Measurements from ENCODE around the gene CHST3. TPM values are rescaled to one million over a fixed set of nuclear protein-coding genes. Genes with fewer than 3 reads are reported as not detected.

Gene CHST3
- total RNA-seq, 1 donor from 2014 or later, result 41.4 TPM

- no peak for DNase-seq (ENCODE audit: low spot score in 2 of 2)
- intact Hi-C loops (cut with DNase I), result no loop called here
- Histone ChIP-seq H3K36me3 (no peaks in the 10 kb centered on the region), H3K4me3 (no peak overlapping the region), H3K27ac (no peak overlapping the region), H3K27me3 (no peaks in the 10 kb centered on the region), H3K9me3 (no peaks in the 10 kb centered on the region), H3K4me1 (no peaks in the 10 kb centered on the region)
- TF ChIP-seq CTCF (IDR thresholded peaks at IDR 0.05), result no peak
Measured at GRCh38 chr10:72037266-72037665, 73.1 kb downstream of the CHST3 start.

GRCh38 chr10:72037811-72038210 lies 73.6 kb downstream of the CHST3 start:
- TF ChIP-seq CTCF (IDR thresholded peaks at IDR 0.05), result no peak
- Histone ChIP-seq H3K4me3 (no peak overlapping the region), H3K4me1 (no peaks in the 10 kb centered on the region), H3K27me3 (no peaks in the 10 kb centered on the region), H3K36me3 (no peaks in the 10 kb centered on the region), H3K27ac (no peak overlapping the region), H3K9me3 (no peaks in the 10 kb centered on the region)
- intact Hi-C loops (cut with DNase I), result loop anchor here (2.0 kb wide), 1 partner anchor 13 kb away; no protein-coding TSS in a partner anchor
- no peak for DNase-seq (ENCODE audit: low spot score in 2 of 2)

- Histone ChIP-seq H3K4me1 (no peaks in the 10 kb centered on the region), H3K27me3 (no peaks in the 10 kb centered on the region), H3K36me3 (no peaks in the 10 kb centered on the region), H3K4me3 (no peak overlapping the region), H3K27ac (no peak overlapping the region), H3K9me3 (no peaks in the 10 kb centered on the region)
- TF ChIP-seq CTCF (IDR thresholded peaks at IDR 0.05), result no peak
- intact Hi-C loops (cut with DNase I), result loop anchor here (2.0 kb wide), 1 partner anchor 14 kb away; no protein-coding TSS in a partner anchor
- no peak for DNase-seq (ENCODE audit: low spot score in 2 of 2)
Measured at GRCh38 chr10:72038458-72039001, 74.3 kb downstream of the CHST3 start.

GRCh38 chr10:72039377-72039776 lies 75.2 kb downstream of the CHST3 start:
- Histone ChIP-seq H3K36me3 (no peaks in the 10 kb centered on the region), H3K27ac (no peak overlapping the region), H3K27me3 (no peaks in the 10 kb centered on the region), H3K4me3 (no peak overlapping the region), H3K4me1 (no peaks in the 10 kb centered on the region), H3K9me3 (no peaks in the 10 kb centered on the region)
- intact Hi-C loops (cut with DNase I), result loop anchor here (2.0 kb wide), 1 partner anchor 15 kb away; no protein-coding TSS in a partner anchor
- no peak for DNase-seq (ENCODE audit: low spot score in 2 of 2)
- TF ChIP-seq CTCF (IDR thresholded peaks at IDR 0.05), result no peak

- Histone ChIP-seq H3K36me3 (no peaks in the 10 kb centered on the region), H3K27ac (no peak overlapping the region), H3K4me3 (no peak overlapping the region), H3K9me3 (no peaks in the 10 kb centered on the region), H3K4me1 (peaks cover 0 to 5% of the 10 kb centered on the region in 2 donors), H3K27me3 (no peaks in the 10 kb centered on the region)
- DNase-seq (ENCODE audit: low spot score in 2 of 2), result no peak
- intact Hi-C loops (cut with DNase I), result loop anchor here (2.0 to 10.0 kb wide), 2 partner anchors 23 to 727 kb away; partner anchors contain the start of gene SLC29A3
- TF ChIP-seq CTCF (IDR thresholded peaks at IDR 0.05), result no peak
Measured at GRCh38 chr10:72041491-72041890, 77.3 kb downstream of the CHST3 start.

Data from ascending aorta (tissue), 2 donors.